ENCODE results near the gene MYO7A.

MYO7A gene

GRCh38 chr11:77249427-77249826, 121.4 kb downstream of the MYO7A start:
- no peak for TF ChIP-seq Cebpa-rat (IDR thresholded peaks at IDR 0.05)

DNA sequence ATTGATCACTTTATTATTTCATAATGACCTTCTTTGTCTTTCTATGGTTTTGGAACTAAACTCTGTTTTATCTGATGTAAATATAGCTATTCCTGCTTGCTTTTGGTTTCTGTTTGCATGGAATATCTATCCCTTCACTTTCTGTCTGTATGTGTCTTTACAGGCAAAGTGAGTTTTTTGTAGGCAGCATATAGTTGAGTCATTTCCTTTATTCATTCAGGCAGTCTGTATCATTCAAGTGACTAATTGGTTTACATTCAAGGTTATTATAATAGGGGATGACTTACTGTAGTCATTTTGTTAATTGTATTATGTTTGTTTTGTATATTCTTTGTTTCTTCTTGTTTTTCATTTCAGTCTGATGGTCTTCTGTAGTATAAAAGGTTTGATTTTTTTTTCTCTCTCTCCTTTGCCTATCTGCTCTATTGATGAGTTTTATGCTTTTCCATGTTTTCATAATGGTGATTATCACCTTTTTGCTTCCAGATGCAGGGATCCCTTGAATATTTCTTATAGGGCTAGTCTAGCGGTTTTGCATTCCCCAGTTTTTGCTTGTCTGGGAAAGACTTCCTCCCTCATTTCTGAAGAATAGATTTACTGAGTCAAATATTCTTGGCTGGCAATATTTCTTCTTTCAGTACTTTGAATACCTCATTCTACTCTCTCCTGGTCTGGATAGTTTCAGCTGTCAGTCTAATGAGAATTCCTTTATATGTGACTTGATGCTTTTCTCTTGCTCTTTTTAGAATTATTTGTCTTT, 123.0 kb downstream of the MYO7A start:
- no peak overlapping the region for H3K9ac ChIP-seq
- no peaks in the 10 kb centered on the region for H3K9me3 ChIP-seq
- no peak overlapping the region for H3K4me2 ChIP-seq
- H3K4me3 ChIP-seq, result no peak overlapping the region
- H4K20me1 ChIP-seq, result no peaks in the 10 kb centered on the region
- H3K27me3 ChIP-seq, result no peaks in the 10 kb centered on the region
- TF ChIP-seq Cebpa-rat (IDR thresholded peaks at IDR 0.05), result no peak
- no peaks in the 10 kb centered on the region for H3K36me3 ChIP-seq
- H3K27ac ChIP-seq, result no peak overlapping the region
- H3K4me1 ChIP-seq, result no peaks in the 10 kb centered on the region

More at GRCh38 chr11:77249427-77249826, 121.4 kb downstream of the MYO7A start:
- no peak overlapping the region for H3K4me3 ChIP-seq
- H3K9me3 ChIP-seq, result no peaks in the 10 kb centered on the region
- no peak overlapping the region for H3K27ac ChIP-seq
- H3K4me1 ChIP-seq, result no peaks in the 10 kb centered on the region
- no peak overlapping the region for H3K4me2 ChIP-seq
- no peaks in the 10 kb centered on the region for H3K27me3 ChIP-seq
- H4K20me1 ChIP-seq, result no peaks in the 10 kb centered on the region
- no peak overlapping the region for H3K9ac ChIP-seq
- H3K36me3 ChIP-seq, result no peaks in the 10 kb centered on the region

DNA sequence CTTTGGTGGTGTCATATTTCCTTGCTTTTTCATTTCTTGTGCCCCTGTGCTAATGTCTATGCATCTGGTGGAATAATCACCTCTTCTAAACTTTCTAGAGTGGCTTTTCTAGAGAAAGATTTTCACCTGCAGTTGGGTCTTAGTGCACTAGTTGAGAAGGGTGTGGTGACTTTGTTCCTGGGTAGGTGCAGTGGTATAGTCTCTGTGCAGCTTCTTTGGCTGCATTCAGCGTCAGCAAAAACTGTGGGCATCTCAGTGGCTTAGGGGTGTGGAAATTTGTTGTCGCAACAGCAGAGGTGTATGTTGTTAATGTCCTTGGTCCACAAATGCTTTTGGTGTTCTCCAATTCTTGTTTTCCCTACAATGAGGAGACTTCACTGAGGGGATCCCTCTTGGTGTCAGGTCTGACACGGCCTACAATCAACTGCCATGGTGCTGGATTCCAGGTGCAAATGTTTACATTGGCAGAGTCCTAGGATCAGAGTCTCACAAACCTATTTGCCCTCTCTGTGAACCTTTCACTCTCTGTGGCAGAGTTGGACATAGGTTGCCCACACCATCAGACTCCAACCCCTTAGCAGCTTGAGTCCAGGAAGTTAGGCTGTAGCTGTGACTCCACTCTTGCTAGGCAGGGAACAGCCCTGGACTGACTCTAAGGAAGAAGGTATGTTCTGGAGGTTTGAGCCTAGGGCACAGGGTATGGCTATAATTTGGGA, 124.7 kb downstream of the MYO7A start:
- no peaks in the 10 kb centered on the region for H3K9me3 ChIP-seq
- H3K36me3 ChIP-seq, result no peaks in the 10 kb centered on the region
- no peak overlapping the region for H3K9ac ChIP-seq
- no peak for TF ChIP-seq Cebpa-rat (IDR thresholded peaks at IDR 0.05)
- no peaks in the 10 kb centered on the region for H3K27me3 ChIP-seq
- H4K20me1 ChIP-seq, result no peaks in the 10 kb centered on the region
- H3K4me3 ChIP-seq, result no peak overlapping the region
- H3K4me1 ChIP-seq, result no peaks in the 10 kb centered on the region
- H3K27ac ChIP-seq, result no peak overlapping the region
- no peak overlapping the region for H3K4me2 ChIP-seq

- no peak for TF ChIP-seq Cebpa-rat (IDR thresholded peaks at IDR 0.05)
- Histone ChIP-seq H3K4me2 (no peak overlapping the region), H3K27ac (no peak overlapping the region), H3K4me3 (no peak overlapping the region), H3K9ac (no peak overlapping the region), H3K36me3 (no peaks in the 10 kb centered on the region), H4K20me1 (no peaks in the 10 kb centered on the region), H3K4me1 (no peaks in the 10 kb centered on the region), H3K27me3 (no peaks in the 10 kb centered on the region), H3K9me3 (no peaks in the 10 kb centered on the region)
These were observed 125.6 kb downstream of the MYO7A start for GRCh38 chr11:77253690-77254089.

GRCh38 chr11:77259641-77260040, 131.6 kb downstream of the MYO7A start:
- no peaks in the 10 kb centered on the region for H3K27me3 ChIP-seq
- no peak overlapping the region for H3K27ac ChIP-seq
- H3K36me3 ChIP-seq, result no peaks in the 10 kb centered on the region
- TF ChIP-seq Cebpa-rat (IDR thresholded peaks at IDR 0.05), result no peak
- no peaks in the 10 kb centered on the region for H3K4me1 ChIP-seq
- no peak overlapping the region for H3K9ac ChIP-seq
- H3K4me2 ChIP-seq, result no peak overlapping the region
- H3K4me3 ChIP-seq, result no peak overlapping the region
- H4K20me1 ChIP-seq, result no peaks in the 10 kb centered on the region
- H3K9me3 ChIP-seq, result peaks cover 10% of the 10 kb centered on the region

DNA sequence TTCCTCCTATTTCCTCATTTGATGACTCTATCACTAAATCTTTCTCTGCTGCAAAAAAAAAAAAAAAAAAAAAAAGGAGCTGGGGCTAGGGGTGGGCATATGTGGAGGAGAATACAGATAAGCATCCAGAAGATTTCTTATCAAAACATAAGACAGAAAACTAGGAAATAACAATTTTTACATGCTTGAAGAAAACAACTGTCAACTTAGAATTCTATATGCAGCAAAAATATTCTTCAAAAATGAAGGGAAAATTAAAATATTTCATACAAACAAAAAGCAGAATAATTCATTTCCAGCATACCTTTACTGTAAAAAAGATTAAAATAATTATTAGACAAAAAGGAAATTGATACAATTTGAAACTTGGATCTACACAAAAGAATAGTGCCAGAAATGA, 134.8 kb downstream of the MYO7A start:
- Histone ChIP-seq H3K36me3 (no peaks in the 10 kb centered on the region), H3K27ac (no peak overlapping the region), H3K4me1 (no peaks in the 10 kb centered on the region), H3K9ac (no peak overlapping the region), H3K4me3 (no peak overlapping the region), H3K27me3 (no peaks in the 10 kb centered on the region), H3K9me3 (peaks cover 10% of the 10 kb centered on the region), H3K4me2 (no peak overlapping the region), H4K20me1 (no peaks in the 10 kb centered on the region)
- no peak for TF ChIP-seq Cebpa-rat (IDR thresholded peaks at IDR 0.05)

Measured in BLaER1 (cell line).